Ishikawa (cell line): ENCODE measurements around the gene CCNI.

ENCODE experiments used
- CEBPB ChIP-seq: IDR thresholded peaks from 2 replicates; pipeline ENCODE4 v1.6.1; 2012
- CREB1 ChIP-seq: IDR thresholded peaks from 2 replicates; pipeline ENCODE4 v1.6.1; 2012; ENCODE audit warnings: low read depth
- EGR1 ChIP-seq: IDR thresholded peaks from 2 replicates; pipeline ENCODE4 v1.6.1; 2012
- EP300 ChIP-seq: IDR thresholded peaks from 2 replicates; pipeline ENCODE4 v1.6.1; 2012; ENCODE audit warnings: borderline replicate concordance
- FOXM1 ChIP-seq: IDR thresholded peaks from 2 replicates; pipeline ENCODE4 v1.6.1; 2012; ENCODE audit warnings: low read depth, borderline replicate concordance
- NFIC ChIP-seq: IDR thresholded peaks from 2 replicates; pipeline ENCODE4 v1.6.1; 2012
- RAD21 ChIP-seq: IDR thresholded peaks from 2 replicates; pipeline ENCODE4 v1.6.1; 2012; ENCODE audit warnings: low read depth
- TAF1 ChIP-seq: IDR thresholded peaks from 2 replicates; pipeline ENCODE4 v1.6.1; 2012; ENCODE audit warnings: low read depth, mild to moderate bottlenecking
- TCF12 ChIP-seq: IDR thresholded peaks from 2 replicates; pipeline ENCODE4 v1.6.1; 2012; ENCODE audit warnings: low read depth
- YY1 ChIP-seq: IDR thresholded peaks from 2 replicates; pipeline ENCODE4 v1.6.1; 2012; ENCODE audit warnings: low read depth
- TF ChIP-seq, protein P1 (sequence below): IDR thresholded peaks from 2 replicates; pipeline ENCODE4 v1.6.1; 2012; ENCODE audit warnings: low read depth, mild to moderate bottlenecking
- TF ChIP-seq, protein P2 (sequence below): IDR thresholded peaks from 2 replicates; pipeline ENCODE4 v1.6.1; 2012
- TF ChIP-seq, protein P3 (sequence below): IDR thresholded peaks from 2 replicates; pipeline ENCODE4 v1.6.1; 2012

DNA sequence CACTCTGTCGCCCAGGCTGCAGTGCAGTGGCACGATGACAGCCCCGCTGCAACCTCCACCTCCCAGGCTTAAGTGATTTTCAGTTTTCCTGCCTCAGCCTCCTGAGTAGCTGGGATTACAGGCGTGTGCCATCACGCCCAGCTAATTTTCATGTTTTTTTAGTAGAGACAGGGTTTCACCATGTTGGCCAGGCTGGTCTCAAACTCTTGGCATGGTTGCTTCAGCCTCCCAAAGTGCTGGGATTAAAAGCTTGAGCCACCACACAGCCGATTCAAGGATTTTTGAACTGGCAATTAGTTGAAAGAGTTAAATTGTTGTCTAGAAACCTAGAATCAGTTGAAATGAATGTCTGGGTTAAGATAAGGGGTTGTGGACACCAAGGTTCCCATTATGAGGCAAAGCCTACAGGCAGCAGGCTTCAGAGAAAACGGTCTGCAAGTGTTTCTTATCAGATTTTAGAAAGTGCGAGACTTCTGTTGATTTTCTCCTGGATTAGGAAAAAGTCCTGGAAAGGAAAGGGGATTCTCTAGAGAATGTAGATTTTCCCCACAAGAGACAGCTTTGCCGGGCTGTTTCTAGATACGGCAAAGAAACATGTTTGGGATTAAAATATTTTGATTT is 8.3 kb upstream of the CCNI start:
- TF ChIP-seq CEBPB (no peak), EGR1 (no peak), TCF12 (no peak), NFIC (no peak), RAD21 (no peak), CREB1 (no peak), TAF1 (no peak), YY1 (no peak), EP300 (no peak), FOXM1 (no peak)
- TF ChIP-seq, protein P1, sequence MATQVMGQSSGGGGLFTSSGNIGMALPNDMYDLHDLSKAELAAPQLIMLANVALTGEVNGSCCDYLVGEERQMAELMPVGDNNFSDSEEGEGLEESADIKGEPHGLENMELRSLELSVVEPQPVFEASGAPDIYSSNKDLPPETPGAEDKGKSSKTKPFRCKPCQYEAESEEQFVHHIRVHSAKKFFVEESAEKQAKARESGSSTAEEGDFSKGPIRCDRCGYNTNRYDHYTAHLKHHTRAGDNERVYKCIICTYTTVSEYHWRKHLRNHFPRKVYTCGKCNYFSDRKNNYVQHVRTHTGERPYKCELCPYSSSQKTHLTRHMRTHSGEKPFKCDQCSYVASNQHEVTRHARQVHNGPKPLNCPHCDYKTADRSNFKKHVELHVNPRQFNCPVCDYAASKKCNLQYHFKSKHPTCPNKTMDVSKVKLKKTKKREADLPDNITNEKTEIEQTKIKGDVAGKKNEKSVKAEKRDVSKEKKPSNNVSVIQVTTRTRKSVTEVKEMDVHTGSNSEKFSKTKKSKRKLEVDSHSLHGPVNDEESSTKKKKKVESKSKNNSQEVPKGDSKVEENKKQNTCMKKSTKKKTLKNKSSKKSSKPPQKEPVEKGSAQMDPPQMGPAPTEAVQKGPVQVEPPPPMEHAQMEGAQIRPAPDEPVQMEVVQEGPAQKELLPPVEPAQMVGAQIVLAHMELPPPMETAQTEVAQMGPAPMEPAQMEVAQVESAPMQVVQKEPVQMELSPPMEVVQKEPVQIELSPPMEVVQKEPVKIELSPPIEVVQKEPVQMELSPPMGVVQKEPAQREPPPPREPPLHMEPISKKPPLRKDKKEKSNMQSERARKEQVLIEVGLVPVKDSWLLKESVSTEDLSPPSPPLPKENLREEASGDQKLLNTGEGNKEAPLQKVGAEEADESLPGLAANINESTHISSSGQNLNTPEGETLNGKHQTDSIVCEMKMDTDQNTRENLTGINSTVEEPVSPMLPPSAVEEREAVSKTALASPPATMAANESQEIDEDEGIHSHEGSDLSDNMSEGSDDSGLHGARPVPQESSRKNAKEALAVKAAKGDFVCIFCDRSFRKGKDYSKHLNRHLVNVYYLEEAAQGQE: no peak
- TF ChIP-seq, protein P2, sequence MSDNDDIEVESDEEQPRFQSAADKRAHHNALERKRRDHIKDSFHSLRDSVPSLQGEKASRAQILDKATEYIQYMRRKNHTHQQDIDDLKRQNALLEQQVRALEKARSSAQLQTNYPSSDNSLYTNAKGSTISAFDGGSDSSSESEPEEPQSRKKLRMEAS: no peak
- TF ChIP-seq, protein P3, sequence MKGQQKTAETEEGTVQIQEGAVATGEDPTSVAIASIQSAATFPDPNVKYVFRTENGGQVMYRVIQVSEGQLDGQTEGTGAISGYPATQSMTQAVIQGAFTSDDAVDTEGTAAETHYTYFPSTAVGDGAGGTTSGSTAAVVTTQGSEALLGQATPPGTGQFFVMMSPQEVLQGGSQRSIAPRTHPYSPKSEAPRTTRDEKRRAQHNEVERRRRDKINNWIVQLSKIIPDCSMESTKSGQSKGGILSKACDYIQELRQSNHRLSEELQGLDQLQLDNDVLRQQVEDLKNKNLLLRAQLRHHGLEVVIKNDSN: no peak
